Stimulated activated memory B cell treated with anti-CD40 and anti-IgM and Interleukin-4, amounts not matched to agents 10 μg/mL and 1 μg/mL and 100 μg/mL, for 72 hours (primary cell): ENCODE data around the gene LIMK2.
"Not testable (repeated sequence)": the region's sequence is repeated elsewhere in the genome, so short reads cannot be mapped to it uniquely, and the experiment has no call there.

Source experiments
- ATAC-seq: fragments of 150-1000 bp; cut with Tn5 transposase; 2 replicates; pipeline ENCODE4 v1.10.0; 2021
- H3K27ac Mint-ChIP-seq: one replicate; pipeline ENCODE4 v1.8.0; 2022; ENCODE audit warnings: mild to moderate bottlenecking, mixed read lengths
- H3K27me3 Mint-ChIP-seq: one replicate; pipeline ENCODE4 v1.8.0; 2022; ENCODE audit warnings: mixed read lengths
- H3K36me3 Mint-ChIP-seq: one replicate; pipeline ENCODE4 v1.8.0; 2022; ENCODE audit warnings: mixed read lengths
- H3K4me1 Mint-ChIP-seq: one replicate; pipeline ENCODE4 v1.8.0; 2022; ENCODE audit warnings: mixed read lengths
- H3K4me3 Mint-ChIP-seq: one replicate; pipeline ENCODE4 v1.8.0; 2022; ENCODE audit warnings: mild to moderate bottlenecking, moderate library complexity, mixed read lengths
- H3K9me3 Mint-ChIP-seq: one replicate; pipeline ENCODE4 v1.8.0; 2022; ENCODE audit warnings: mixed read lengths

LIMK2 gene

GRCh38 chr22:31204352-31204984 lies 7.6 kb upstream of the LIMK2 start:
- H3K9me3 Mint-ChIP-seq, ATAC-seq, H3K4me1 Mint-ChIP-seq, H3K4me3 Mint-ChIP-seq, H3K27me3 Mint-ChIP-seq, H3K27ac Mint-ChIP-seq: not testable (repeated sequence)
- H3K36me3 Mint-ChIP-seq = peaks cover 16% of the 10 kb centered on the region

DNA sequence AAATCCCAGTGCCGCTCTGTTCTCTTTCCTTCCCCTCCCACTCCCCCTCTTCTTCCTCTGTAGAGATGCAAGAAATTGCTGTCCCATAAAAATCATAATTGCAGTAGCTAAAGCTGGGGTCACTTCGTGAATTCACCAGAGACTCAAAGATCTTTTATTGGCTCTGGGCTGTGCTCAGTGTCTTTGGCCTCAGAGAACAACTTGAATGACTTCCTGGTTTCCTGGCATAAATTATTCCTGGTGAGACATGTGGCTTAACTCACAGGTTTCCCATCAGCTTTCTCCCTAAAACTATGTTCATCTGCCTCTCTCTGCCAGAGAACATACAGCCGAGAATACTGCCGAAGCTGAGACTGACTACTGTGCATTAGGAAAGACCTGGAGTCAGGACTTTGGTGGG lies 7.0 kb upstream of the LIMK2 start:
- H3K27me3 Mint-ChIP-seq, H3K9me3 Mint-ChIP-seq, ATAC-seq, H3K4me1 Mint-ChIP-seq, H3K27ac Mint-ChIP-seq, H3K4me3 Mint-ChIP-seq: not testable (repeated sequence)
- peaks cover 16% of the 10 kb centered on the region for H3K36me3 Mint-ChIP-seq

DNA sequence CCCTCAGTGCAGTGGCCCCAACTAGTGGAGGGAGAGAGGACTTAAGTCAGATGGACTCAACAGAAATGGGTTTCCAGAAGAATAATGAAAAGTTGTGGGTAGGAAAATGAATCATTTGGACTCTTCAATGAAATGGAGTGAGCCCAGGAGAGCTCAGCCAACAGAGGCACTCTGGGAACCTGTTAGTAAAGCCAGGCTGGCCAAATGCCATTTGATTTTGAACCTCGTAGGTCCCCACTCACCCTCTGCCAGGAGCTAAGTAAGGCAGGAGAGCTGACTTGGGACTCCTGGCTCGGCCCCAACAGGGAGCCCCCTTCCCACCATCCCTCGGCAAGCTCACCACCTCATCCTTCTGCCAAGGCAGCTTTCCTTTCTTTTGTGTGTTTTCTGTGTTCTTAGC lies 5.6 kb upstream of the LIMK2 start:
- ATAC-seq = not testable (repeated sequence)
- peaks cover 10% of the 10 kb centered on the region for H3K36me3 Mint-ChIP-seq

DNA sequence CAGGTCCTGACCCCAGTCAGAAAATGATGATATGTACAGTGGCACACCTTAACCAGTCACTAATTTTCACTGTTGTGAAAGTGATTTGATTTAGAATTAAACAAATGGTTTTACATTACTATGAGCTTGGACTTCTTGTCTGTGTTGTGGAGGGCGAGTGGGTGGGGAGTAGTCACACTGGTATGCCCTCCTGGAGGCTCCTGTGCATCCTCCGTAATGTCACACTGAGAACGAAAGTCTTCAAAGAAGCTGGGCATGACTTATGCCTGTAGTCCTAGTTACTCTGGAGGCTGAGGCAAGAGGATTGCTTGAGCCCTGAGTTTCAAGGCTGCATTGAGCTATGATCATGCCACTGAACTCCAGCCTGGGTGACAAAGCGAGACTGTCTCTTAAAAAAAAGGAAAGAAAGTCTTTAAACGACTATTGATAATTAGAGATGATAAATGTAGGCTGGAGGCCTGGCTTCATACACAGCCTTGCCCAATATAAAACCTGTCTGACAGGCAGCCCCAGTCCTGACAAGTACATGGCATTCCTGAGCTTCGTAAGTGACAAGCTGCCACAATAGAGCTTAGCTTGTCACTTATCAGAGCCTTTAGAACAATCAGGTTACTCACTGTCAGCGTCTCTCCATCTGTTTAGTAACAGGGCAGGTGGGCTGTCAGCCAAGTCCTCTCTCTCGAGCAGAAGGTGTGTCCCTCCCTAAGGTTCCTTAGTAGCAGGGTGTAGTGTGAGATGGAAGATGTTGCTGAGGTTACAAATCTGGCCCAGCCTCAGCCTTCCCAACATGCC lies 5.0 kb upstream of the LIMK2 start:
- peaks cover 10% of the 10 kb centered on the region for H3K36me3 Mint-ChIP-seq
- H3K9me3 Mint-ChIP-seq = no peaks in the 10 kb centered on the region
- peaks cover 13% of the 10 kb centered on the region for H3K4me1 Mint-ChIP-seq
- no peaks in the 10 kb centered on the region for H3K27me3 Mint-ChIP-seq
- no peak overlapping the region for H3K27ac Mint-ChIP-seq
- no peak for ATAC-seq
- no peak overlapping the region for H3K4me3 Mint-ChIP-seq

More for the DNA sequence above, 5.6 kb upstream of the LIMK2 start:
- not testable (repeated sequence) for H3K27ac Mint-ChIP-seq, H3K4me1 Mint-ChIP-seq, H3K9me3 Mint-ChIP-seq, H3K4me3 Mint-ChIP-seq, H3K27me3 Mint-ChIP-seq

DNA sequence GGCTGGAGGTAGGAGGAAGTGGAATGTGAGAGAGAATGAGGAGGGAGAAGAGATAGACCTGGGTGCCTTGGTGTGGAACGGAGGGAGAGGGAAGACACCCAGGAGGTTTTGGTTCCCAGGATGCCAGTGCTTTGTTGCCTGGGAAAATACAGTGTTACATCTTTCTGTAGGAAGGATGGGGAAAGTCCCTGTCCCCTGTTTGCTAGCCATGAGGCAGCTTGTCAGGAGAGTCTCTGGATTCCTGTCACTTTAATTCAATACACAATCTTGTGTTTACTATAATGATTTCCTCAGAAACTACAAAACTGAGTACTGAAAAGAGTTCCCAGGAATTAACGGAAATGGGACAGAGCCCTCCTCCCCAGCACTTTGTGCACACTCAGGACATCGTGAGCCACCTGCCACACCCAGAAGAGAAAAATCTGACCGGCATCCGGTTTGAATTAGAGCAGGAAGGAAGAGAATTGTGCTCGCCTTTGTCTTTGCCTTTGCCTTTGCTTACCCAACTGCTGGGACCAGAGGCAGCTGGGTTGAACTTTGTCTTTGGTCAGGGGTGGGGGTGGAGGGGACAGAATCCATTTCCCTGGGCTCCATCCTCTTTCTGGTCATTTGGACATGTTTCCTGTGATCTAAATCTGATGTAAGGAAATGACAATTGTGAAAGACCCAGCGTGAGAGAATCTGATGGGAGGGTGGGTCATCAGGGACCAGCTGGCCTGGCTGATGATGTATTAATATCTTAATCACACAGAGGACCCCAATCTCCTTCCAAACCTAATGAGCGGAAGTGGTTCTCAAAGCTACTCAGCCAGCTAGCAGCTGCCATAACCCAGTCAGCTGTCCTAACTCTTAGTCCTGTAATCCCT lies 1.3 kb upstream of the LIMK2 start:
- peak overlapping the region; percentile 44 for H3K27ac Mint-ChIP-seq
- H3K4me3 Mint-ChIP-seq = peak overlapping the region; percentile 39
- H3K27me3 Mint-ChIP-seq = no peaks in the 10 kb centered on the region
- no peaks in the 10 kb centered on the region for H3K36me3 Mint-ChIP-seq
- no peak for ATAC-seq
- no peaks in the 10 kb centered on the region for H3K9me3 Mint-ChIP-seq
- H3K4me1 Mint-ChIP-seq = peaks cover 29% of the 10 kb centered on the region

- Mint-ChIP-seq H3K4me3 (peak overlapping the region; percentile 91), H3K27me3 (no peaks in the 10 kb centered on the region), H3K27ac (peak overlapping the region; percentile 84), H3K36me3 (no peaks in the 10 kb centered on the region), H3K9me3 (no peaks in the 10 kb centered on the region), H3K4me1 (peaks cover 35% of the 10 kb centered on the region)
- ATAC-seq = no peak
Measured at GRCh38 chr22:31211482-31211861, 626 bp upstream of the LIMK2 start.

DNA sequence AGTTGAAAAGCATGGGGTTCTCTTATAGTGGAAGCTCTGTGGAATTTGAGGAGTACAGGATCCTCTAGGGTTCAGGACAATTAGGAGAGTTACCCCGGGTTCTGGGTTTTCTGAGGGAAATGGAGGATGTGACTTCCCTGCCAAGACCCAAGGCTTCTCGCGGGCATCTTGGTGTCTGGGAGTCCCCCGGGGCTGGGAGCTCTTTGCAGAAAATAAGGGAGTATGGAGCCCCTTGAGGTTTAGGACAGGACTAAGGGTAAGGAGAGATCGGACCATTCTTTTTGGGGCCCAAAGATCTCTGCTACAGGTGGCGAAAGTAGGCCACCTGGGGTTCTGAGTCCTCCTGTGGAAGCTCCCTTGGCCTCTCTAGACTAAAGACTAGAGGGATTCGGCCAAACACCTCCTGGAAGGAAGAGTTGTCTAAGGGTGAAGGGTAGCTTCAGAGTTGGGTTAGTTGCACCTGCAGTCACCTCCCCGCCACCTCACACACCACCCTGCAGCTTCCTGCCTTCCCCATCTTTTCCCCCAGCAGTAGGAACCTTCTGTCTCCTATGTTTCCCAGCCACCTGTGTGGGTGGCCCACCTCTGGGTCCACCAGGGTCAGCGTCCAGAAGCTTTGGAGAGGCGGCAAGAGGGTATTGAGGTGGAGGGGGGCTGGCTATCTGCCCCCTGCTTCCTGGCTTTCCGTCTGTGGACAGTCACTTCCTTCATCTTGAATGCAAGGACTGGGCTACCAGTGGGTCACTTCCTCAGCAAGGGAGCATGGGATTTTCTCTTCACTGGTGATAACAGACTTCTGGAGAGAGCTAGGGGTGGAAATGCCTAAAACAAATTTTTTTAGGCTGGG lies 908 bp downstream of the LIMK2 start:
- Mint-ChIP-seq H3K27me3 (no peaks in the 10 kb centered on the region), H3K9me3 (no peaks in the 10 kb centered on the region), H3K27ac (peak overlapping the region; percentile 84), H3K4me1 (peaks cover 40% of the 10 kb centered on the region), H3K36me3 (no peaks in the 10 kb centered on the region), H3K4me3 (peak overlapping the region; percentile 91)
- ATAC-seq = no peak

GRCh38 chr22:31215018-31215535 lies 3.0 kb downstream of the LIMK2 start:
- Mint-ChIP-seq H3K36me3 (no peaks in the 10 kb centered on the region), H3K27ac (no peak overlapping the region), H3K9me3 (no peaks in the 10 kb centered on the region), H3K4me1 (peaks cover 55% of the 10 kb centered on the region), H3K4me3 (no peak overlapping the region), H3K27me3 (no peaks in the 10 kb centered on the region)
- no peak for ATAC-seq

GRCh38 chr22:31218565-31219262 lies 6.6 kb downstream of the LIMK2 start:
- H3K27ac Mint-ChIP-seq = peak overlapping the region; percentile 67
- no peaks in the 10 kb centered on the region for H3K36me3 Mint-ChIP-seq
- peaks cover 50% of the 10 kb centered on the region for H3K4me1 Mint-ChIP-seq
- no peak for ATAC-seq
- H3K27me3 Mint-ChIP-seq = no peaks in the 10 kb centered on the region
- H3K9me3 Mint-ChIP-seq = no peaks in the 10 kb centered on the region
- H3K4me3 Mint-ChIP-seq = no peak overlapping the region

GRCh38 chr22:31221084-31221483 lies 9.0 kb downstream of the LIMK2 start:
- ATAC-seq = no peak
- Mint-ChIP-seq H3K4me3 (no peak overlapping the region), H3K27ac (no peak overlapping the region), H3K9me3 (no peaks in the 10 kb centered on the region), H3K36me3 (peaks cover 9% of the 10 kb centered on the region), H3K4me1 (peaks cover 54% of the 10 kb centered on the region), H3K27me3 (no peaks in the 10 kb centered on the region)

GRCh38 chr22:31222736-31223135 lies 10.6 kb downstream of the LIMK2 start:
- ATAC-seq = no peak
- H3K27ac Mint-ChIP-seq = peak overlapping the region; percentile 47
- H3K27me3 Mint-ChIP-seq = no peaks in the 10 kb centered on the region
- H3K36me3 Mint-ChIP-seq = peaks cover 9% of the 10 kb centered on the region
- H3K9me3 Mint-ChIP-seq = no peaks in the 10 kb centered on the region
- peaks cover 49% of the 10 kb centered on the region for H3K4me1 Mint-ChIP-seq
- H3K4me3 Mint-ChIP-seq = no peak overlapping the region

GRCh38 chr22:31223786-31224191 lies 11.7 kb downstream of the LIMK2 start:
- H3K9me3 Mint-ChIP-seq = no peaks in the 10 kb centered on the region
- peaks cover 39% of the 10 kb centered on the region for H3K4me1 Mint-ChIP-seq
- no peak for ATAC-seq
- no peak overlapping the region for H3K4me3 Mint-ChIP-seq
- H3K27me3 Mint-ChIP-seq = no peaks in the 10 kb centered on the region
- H3K27ac Mint-ChIP-seq = no peak overlapping the region
- peaks cover 9% of the 10 kb centered on the region for H3K36me3 Mint-ChIP-seq

DNA sequence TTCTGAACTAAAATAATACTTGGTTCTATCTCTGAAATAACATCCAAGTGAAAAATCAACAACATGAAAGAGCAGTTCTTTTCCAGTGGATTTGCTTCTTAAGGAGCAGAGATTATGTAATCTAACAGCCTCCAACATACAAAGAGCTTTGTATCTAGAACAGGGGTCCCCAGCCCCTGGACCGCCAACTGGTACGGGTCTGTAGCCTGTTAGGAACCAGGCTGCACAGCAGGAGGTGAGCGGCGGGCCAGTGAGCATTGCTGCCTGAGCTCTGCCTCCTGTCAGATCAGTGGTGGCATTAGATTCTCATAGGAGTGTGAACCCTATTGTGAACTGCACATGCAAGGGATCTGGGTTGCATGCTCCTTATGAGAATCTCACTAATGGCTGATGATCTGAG lies 12.6 kb downstream of the LIMK2 start:
- H3K4me1 Mint-ChIP-seq = peaks cover 41% of the 10 kb centered on the region
- H3K27me3 Mint-ChIP-seq, ATAC-seq, H3K36me3 Mint-ChIP-seq, H3K4me3 Mint-ChIP-seq, H3K9me3 Mint-ChIP-seq, H3K27ac Mint-ChIP-seq: not testable (repeated sequence)

DNA sequence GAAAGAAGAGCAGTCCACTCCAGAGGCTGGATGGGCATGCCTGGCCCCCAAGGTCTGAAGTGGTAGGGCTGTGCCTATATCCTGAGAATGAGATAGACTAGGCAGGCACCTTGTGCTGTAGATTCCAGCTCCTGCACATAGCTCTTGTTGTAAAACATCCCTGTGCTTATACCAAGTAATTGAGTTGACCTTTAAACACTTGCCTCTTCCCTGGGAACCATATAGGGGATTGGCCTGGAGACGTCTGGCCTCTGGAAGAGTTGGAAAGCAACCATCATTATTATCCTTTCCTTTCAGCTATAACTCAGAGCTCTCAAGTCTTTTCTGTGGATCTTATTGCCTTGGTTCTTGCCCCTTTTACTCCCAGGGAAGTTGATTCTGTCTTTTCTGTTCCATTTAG lies 15.1 kb downstream of the LIMK2 start:
- Mint-ChIP-seq H3K4me3 (no peak overlapping the region), H3K27ac (no peak overlapping the region), H3K4me1 (peaks cover 35% of the 10 kb centered on the region), H3K27me3 (no peaks in the 10 kb centered on the region), H3K9me3 (no peaks in the 10 kb centered on the region), H3K36me3 (peaks cover 9% of the 10 kb centered on the region)
- no peak for ATAC-seq
